H1 (cell line): Measurements from ENCODE around the gene KRT12. TPM values are rescaled to one million over a fixed set of nuclear protein-coding genes. Genes with fewer than 3 reads are reported as not detected.

Experiments
- CTBP2 ChIP-seq: IDR thresholded peaks from 2 replicates; pipeline ENCODE4 v1.7.0; 2011; ENCODE audit warnings: borderline replicate concordance, mild to moderate bottlenecking, moderate library complexity, mixed read lengths, low read length; ENCODE audit not compliant: insufficient read depth, insufficient read length
- polyA plus RNA-seq, 7 experiments: library from polyadenylated mRNA; depleted of rRNA in 3 of 7; stranded (reverse) in 5 of 7; unstranded in 2 of 7; fragments of >200 nt in 5 of 7; fragments of 200-250 nt in 2 of 7; gene quantifications; 1 replicate in 5 of 7; 2 replicates in 1 of 7; 4 replicates in 1 of 7; pipeline versions ENCODE4 v1.2.1 to v1.2.3, GENCODE V29; 2011 to 2013; ENCODE audit warnings: missing spikeins in 2 of 7, mixed read lengths in 2 of 7
- total RNA-seq: library from RNA; stranded (reverse); fragmentation: NEBNext Ultra II Directional; extraction: Animal tissue kit (Norgen Biotek cat#: 25700); gene quantifications from 2 replicates; pipeline ENCODE4 v1.2.1, GENCODE V29; 2021

KRT12 gene
- total and polyA plus RNA-seq, 2 of the 8 experiments (the other 6 are each of a cell fraction or from before 2014, with no cell fraction given), result not detected

- no peak for TF ChIP-seq CTBP2
These were observed 20.4 kb downstream of the KRT12 start (continued) for GRCh38 chr17:40846515-40847144.
